ENCODE data around the gene ERF.

ERF gene

GRCh38 chr19:42281827-42282762 is 27.2 kb upstream of the ERF start:
- no peaks in the 10 kb centered on the region for H3K27me3 ChIP-seq (ENCODE audit: control insufficient read depth, low read length)
- H3F3A ChIP-seq (ENCODE audit: control insufficient read depth, insufficient read depth), result peaks cover 12% of the 10 kb centered on the region
- no peaks in the 10 kb centered on the region for H3K9me3 ChIP-seq (ENCODE audit: control insufficient read depth, insufficient read depth, low read length)
- H3K4me1 ChIP-seq (ENCODE audit: control insufficient read depth, low read length), result peaks cover 61% of the 10 kb centered on the region
- H3K27ac ChIP-seq (ENCODE audit: low read depth, low read length), result peak overlapping the region; percentile 89
- TF ChIP-seq EZH2phosphoT487 (IDR thresholded peaks at IDR 0.05; ENCODE audit: borderline replicate concordance, low read length) (no peak), CTCF (IDR thresholded peaks at IDR 0.05; ENCODE audit: low read depth, low read length, poor library complexity, severe bottlenecking) (no peak)
- H3K79me2 ChIP-seq (ENCODE audit: control insufficient read depth, low read length), result peaks cover 38% of the 10 kb centered on the region
- H4K20me1 ChIP-seq (ENCODE audit: control insufficient read depth, insufficient read depth, low read depth, low read length), result 0 out of 2 replicates have a peak, but pooled peaks cover 3% of the 10 kb centered on the region
- no peaks in the 10 kb centered on the region for H3K9me2 ChIP-seq (replicated peaks; ENCODE audit: control insufficient read depth, low read length)
- peak overlapping the region; percentile 78 for H3K4me3 ChIP-seq (ENCODE audit: low read length)
- H3K4me2 ChIP-seq (ENCODE audit: low read length), result peak overlapping the region; percentile 99
- peaks cover 13% of the 10 kb centered on the region for H3K36me3 ChIP-seq (ENCODE audit: control insufficient read depth, low read length)

DNA sequence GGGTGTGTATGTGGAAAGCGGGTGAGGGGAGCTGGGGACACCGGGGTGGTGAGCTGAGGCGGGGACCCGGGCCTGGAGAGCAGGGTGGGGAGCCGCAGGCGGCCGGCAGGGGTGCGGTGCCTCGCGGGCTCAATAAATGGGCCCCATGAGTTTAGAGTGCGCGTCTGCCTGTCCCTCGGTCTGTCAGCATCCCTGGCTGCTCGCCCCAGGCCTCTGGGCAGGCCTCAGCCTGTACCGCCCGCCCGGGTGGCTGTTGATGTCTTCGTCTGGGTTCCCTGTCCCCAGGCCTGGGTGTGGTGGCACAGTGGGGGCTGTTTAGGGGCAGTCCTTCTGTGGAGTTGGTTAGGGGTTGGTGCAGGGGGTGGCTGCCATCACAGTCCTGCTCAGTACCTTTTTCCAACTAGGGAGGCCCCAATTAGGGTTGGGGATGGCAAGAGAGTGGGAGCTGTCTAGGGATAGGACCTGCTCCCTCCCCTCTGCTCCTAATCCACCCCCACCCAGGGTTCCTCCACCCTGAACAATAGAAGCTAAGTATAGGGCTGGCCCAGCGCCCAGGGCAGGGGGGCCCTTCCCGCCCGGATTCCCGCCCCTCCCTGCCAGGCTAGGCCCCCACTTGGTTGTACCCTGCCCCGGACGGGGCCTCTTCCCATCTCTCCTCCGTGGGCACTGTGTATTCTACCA is 26.4 kb upstream of the ERF start:
- Histone ChIP-seq H3K36me3 (ENCODE audit: control insufficient read depth, low read length) (peaks cover 7% of the 10 kb centered on the region), H3K79me2 (ENCODE audit: control insufficient read depth, low read length) (peaks cover 33% of the 10 kb centered on the region), H3K9me2 (replicated peaks; ENCODE audit: control insufficient read depth, low read length) (no peaks in the 10 kb centered on the region), H3K9me3 (ENCODE audit: control insufficient read depth, insufficient read depth, low read length) (no peaks in the 10 kb centered on the region), H3F3A (ENCODE audit: control insufficient read depth, insufficient read depth) (peaks cover 12% of the 10 kb centered on the region), H4K20me1 (ENCODE audit: control insufficient read depth, insufficient read depth, low read depth, low read length) (0 out of 2 replicates have a peak, but pooled peaks cover 3% of the 10 kb centered on the region), H3K4me2 (ENCODE audit: low read length) (peak overlapping the region; percentile 99), H3K27me3 (ENCODE audit: control insufficient read depth, low read length) (no peaks in the 10 kb centered on the region), H3K4me3 (ENCODE audit: low read length) (peak overlapping the region; percentile 78), H3K4me1 (ENCODE audit: control insufficient read depth, low read length) (peaks cover 54% of the 10 kb centered on the region), H3K27ac (ENCODE audit: low read depth, low read length) (peak overlapping the region; percentile 89)
- TF ChIP-seq EZH2phosphoT487 (IDR thresholded peaks at IDR 0.05; ENCODE audit: borderline replicate concordance, low read length) (no peak), CTCF (IDR thresholded peaks at IDR 0.05; ENCODE audit: low read depth, low read length, poor library complexity, severe bottlenecking) (no peak)

DNA sequence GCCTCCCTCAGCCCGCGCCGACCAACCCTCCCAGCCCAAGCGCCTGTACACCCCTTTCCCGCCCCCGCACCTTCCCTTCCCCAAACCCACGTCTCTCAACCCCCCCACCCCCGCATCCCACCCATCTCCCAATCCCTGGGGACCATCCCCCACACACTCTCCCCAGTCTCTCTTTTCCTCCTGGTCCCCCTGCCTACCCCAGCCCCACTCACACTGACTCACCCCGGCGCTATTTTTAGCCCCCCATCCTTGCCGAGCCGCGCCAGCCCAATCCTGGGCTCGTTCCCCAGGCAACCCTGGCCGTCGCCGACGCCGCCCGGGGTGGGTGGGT is 25.9 kb upstream of the ERF start:
- H3K9me2 ChIP-seq (replicated peaks; ENCODE audit: control insufficient read depth, low read length), result no peaks in the 10 kb centered on the region
- peaks cover 28% of the 10 kb centered on the region for H3K79me2 ChIP-seq (ENCODE audit: control insufficient read depth, low read length)
- no peak for TF ChIP-seq CTCF (IDR thresholded peaks at IDR 0.05; ENCODE audit: low read depth, low read length, poor library complexity, severe bottlenecking)
- TF ChIP-seq EZH2phosphoT487 (IDR thresholded peaks at IDR 0.05; ENCODE audit: borderline replicate concordance, low read length), result no peak
- H3F3A ChIP-seq (ENCODE audit: control insufficient read depth, insufficient read depth), result peaks cover 12% of the 10 kb centered on the region
- H3K27ac ChIP-seq (ENCODE audit: low read depth, low read length), result peak overlapping the region; percentile 89
- H3K4me3 ChIP-seq (ENCODE audit: low read length), result peak overlapping the region; percentile 78
- H3K27me3 ChIP-seq (ENCODE audit: control insufficient read depth, low read length), result no peaks in the 10 kb centered on the region
- no peaks in the 10 kb centered on the region for H3K9me3 ChIP-seq (ENCODE audit: control insufficient read depth, insufficient read depth, low read length)
- H3K36me3 ChIP-seq (ENCODE audit: control insufficient read depth, low read length), result peaks cover 2% of the 10 kb centered on the region
- 0 out of 2 replicates have a peak, but pooled peaks cover 3% of the 10 kb centered on the region for H4K20me1 ChIP-seq (ENCODE audit: control insufficient read depth, insufficient read depth, low read depth, low read length)
- peak overlapping the region; percentile 99 for H3K4me2 ChIP-seq (ENCODE audit: low read length)
- H3K4me1 ChIP-seq (ENCODE audit: control insufficient read depth, low read length), result peaks cover 49% of the 10 kb centered on the region

All from DOHH2 (cell line).